Fibroblast of lung (primary cell): ENCODE measurements around the gene TTC22. TPM values are rescaled to one million over a fixed set of nuclear protein-coding genes. Genes with fewer than 3 reads are reported as not detected.

Source experiments
- DNase-seq, 2 donors: peaks; one replicate each; pipeline versions ENCODE4 v3.0.0 to v3.0.0-alpha.2; 2010; ENCODE audit warnings: low read depth in 2 of 2
- H2AFZ ChIP-seq: 2 replicates; pipeline ENCODE4 v1.5.1; 2012; ENCODE audit warnings: low read length, control low read depth, inconsistent platforms
- H3K27ac ChIP-seq: 2 replicates; pipeline ENCODE4 v1.5.1; 2011; ENCODE audit warnings: low read length, control low read depth; ENCODE audit not compliant: insufficient read depth
- H3K27me3 ChIP-seq: 2 replicates; pipeline ENCODE4 v1.5.1; 2011; ENCODE audit warnings: mild to moderate bottlenecking, low read length; ENCODE audit not compliant: control insufficient read depth, insufficient read depth
- H3K36me3 ChIP-seq: 2 replicates; pipeline ENCODE4 v1.5.1; 2011; ENCODE audit warnings: low read length; ENCODE audit not compliant: control insufficient read depth, insufficient read depth
- H3K4me1 ChIP-seq: 2 replicates; pipeline ENCODE4 v1.5.1; 2011; ENCODE audit warnings: low read length; ENCODE audit not compliant: control insufficient read depth, insufficient read depth; ENCODE audit errors: extremely low read depth
- H3K4me2 ChIP-seq: 2 replicates; pipeline ENCODE4 v1.5.1; 2011; ENCODE audit warnings: low read length, control low read depth; ENCODE audit not compliant: insufficient read depth; ENCODE audit errors: extremely low read depth
- H3K4me3 ChIP-seq, 4 experiments: fragments of 200-600 bp in 1 of 4; sonication (generic) in 1 of 4; replicated peaks in 1 of 4; 2 replicates each; pipeline ENCODE4 v1.5.1; 2011 to 2016; ENCODE audit warnings: low read length in 4 of 4, low read depth in 3 of 4, mild to moderate bottlenecking in 3 of 4, control low read depth in 2 of 4, inconsistent platforms in 1 of 4, mixed read lengths in 1 of 4; ENCODE audit not compliant: insufficient read depth in 1 of 4; ENCODE audit errors: control extremely low read depth in 1 of 4
- H3K79me2 ChIP-seq: 2 replicates; pipeline ENCODE4 v1.5.1; 2012; ENCODE audit warnings: mild to moderate bottlenecking, low read length, inconsistent platforms; ENCODE audit not compliant: control insufficient read depth, insufficient read depth
- H3K9ac ChIP-seq: 2 replicates; pipeline ENCODE4 v1.5.1; 2011; ENCODE audit warnings: mild to moderate bottlenecking, low read length, control low read depth; ENCODE audit not compliant: insufficient read depth
- H3K9me3 ChIP-seq: 2 replicates; pipeline ENCODE4 v1.5.1; 2012; ENCODE audit warnings: low read depth, low read length; ENCODE audit not compliant: control insufficient read depth, insufficient read depth
- H4K20me1 ChIP-seq: 2 replicates; pipeline ENCODE4 v1.5.1; 2011; ENCODE audit warnings: low read length; ENCODE audit not compliant: control insufficient read depth, insufficient read depth; ENCODE audit errors: extremely low read depth
- CTCF ChIP-seq, 2 donors: IDR thresholded peaks in 1 of 2; conservative IDR thresholded peaks in 1 of 2; 1 replicate in 1 of 2; 2 replicates in 1 of 2; pipeline ENCODE4 v1.5.1; 2011 to 2012; ENCODE audit warnings: low read length in 2 of 2, control low read depth in 1 of 2, inconsistent platforms in 1 of 2, low read depth in 1 of 2, mild to moderate bottlenecking in 1 of 2
- EZH2 ChIP-seq: IDR thresholded peaks from 2 replicates; pipeline ENCODE4 v1.5.1; 2012; ENCODE audit warnings: low read length, control low read depth, mild to moderate bottlenecking; ENCODE audit errors: missing control alignments
- polyA plus RNA-seq, 2 donors: library from polyadenylated mRNA; depleted of rRNA in 1 of 2; stranded (reverse) in 1 of 2; unstranded in 1 of 2; fragments of >200 nt; gene quantifications; 2 replicates each; pipeline ENCODE4 v1.2.1, GENCODE V29; 2011 to 2012; ENCODE audit warnings: missing spikeins in 1 of 2
- total RNA-seq: library from RNA; depleted of rRNA; stranded (reverse); fragments of >200 nt; gene quantifications from 2 replicates; pipeline ENCODE4 v1.2.1, GENCODE V29; 2014

The TTC22 gene
- total and polyA plus RNA-seq, 2 donors (not counting 1 experiment from before 2014, with no cell fraction given): not detected

DNA sequence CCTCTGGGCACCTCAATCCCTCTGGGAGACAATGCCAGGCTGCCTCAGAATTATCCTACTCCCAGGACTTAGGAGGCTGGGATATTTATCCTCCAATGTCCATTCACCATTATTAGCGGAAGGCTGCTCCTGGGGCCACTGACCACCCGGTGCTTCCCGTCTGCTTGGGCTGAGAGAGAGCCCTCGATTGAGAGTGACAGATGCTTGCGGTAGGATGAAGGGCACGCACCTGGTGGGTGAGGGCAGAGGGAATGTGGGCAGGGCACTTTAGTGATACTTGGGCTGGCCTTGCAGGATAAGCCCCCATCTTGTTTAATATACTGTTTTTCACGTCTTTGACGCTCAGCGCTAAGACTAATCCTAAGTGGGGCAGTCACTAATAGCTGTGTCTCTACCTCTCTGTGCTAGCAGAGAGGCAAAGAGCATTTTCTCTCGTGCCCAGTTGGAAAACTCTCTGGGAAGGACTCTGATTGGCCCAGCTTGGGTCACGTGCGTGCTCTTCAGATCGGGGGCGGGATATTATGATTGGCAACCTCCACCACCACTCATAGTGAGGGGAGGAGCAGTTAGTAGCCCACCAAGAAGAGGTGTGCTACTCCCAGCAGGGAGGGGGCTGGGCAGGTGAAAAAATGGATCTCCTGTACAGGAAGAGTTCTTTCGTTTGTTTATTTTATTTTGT, 26.2 kb downstream of the TTC22 start:
- no peak overlapping the region for H2AFZ ChIP-seq
- no peaks in the 10 kb centered on the region for H3K9me3 ChIP-seq
- no peaks in the 10 kb centered on the region for H3K36me3 ChIP-seq
- no peaks in the 10 kb centered on the region for H3K4me1 ChIP-seq
- no peak overlapping the region for H3K4me2 ChIP-seq
- peaks cover 5% of the 10 kb centered on the region for H3K27me3 ChIP-seq
- no peak overlapping the region for H3K4me3 ChIP-seq
- H3K27ac ChIP-seq: no peak overlapping the region
- TF ChIP-seq EZH2 (no peak), CTCF (conservative IDR thresholded peaks at IDR 0.05 in 1 of 2, IDR thresholded peaks at IDR 0.05 in 1 of 2; ENCODE audit: low read depth in 1 of 2, low read length in 2 of 2) (no peak)
- H3K79me2 ChIP-seq: no peaks in the 10 kb centered on the region
- H3K9ac ChIP-seq: no peak overlapping the region
- DNase-seq: peak; percentile 15 to 32
- H4K20me1 ChIP-seq: no peaks in the 10 kb centered on the region

- no peak for DNase-seq
- no peak overlapping the region for H3K4me3 ChIP-seq
Observed at GRCh38 chr1:54772951-54773350, 28.2 kb downstream of the TTC22 start.

GRCh38 chr1:54768093-54768492, 33.0 kb downstream of the TTC22 start:
- H3K4me2 ChIP-seq: no peak overlapping the region
- no peak overlapping the region for H3K27ac ChIP-seq
- H3K4me1 ChIP-seq: no peaks in the 10 kb centered on the region
- no peaks in the 10 kb centered on the region for H4K20me1 ChIP-seq
- no peaks in the 10 kb centered on the region for H3K36me3 ChIP-seq
- no peak overlapping the region for H3K9ac ChIP-seq
- no peak overlapping the region for H2AFZ ChIP-seq
- peak in 1 of 2 donors; percentile 22 for DNase-seq
- no peaks in the 10 kb centered on the region for H3K27me3 ChIP-seq
- no peaks in the 10 kb centered on the region for H3K79me2 ChIP-seq
- no peaks in the 10 kb centered on the region for H3K9me3 ChIP-seq
- no peak for TF ChIP-seq CTCF (conservative IDR thresholded peaks at IDR 0.05 in 1 of 2, IDR thresholded peaks at IDR 0.05 in 1 of 2; ENCODE audit: low read depth in 1 of 2, low read length in 2 of 2)
- no peak for TF ChIP-seq EZH2
- H3K4me3 ChIP-seq: no peak overlapping the region

More at GRCh38 chr1:54772951-54773350, 28.2 kb downstream of the TTC22 start:
- Histone ChIP-seq H3K79me2 (no peaks in the 10 kb centered on the region), H3K27me3 (no peaks in the 10 kb centered on the region), H3K4me1 (no peaks in the 10 kb centered on the region), H2AFZ (no peak overlapping the region), H3K36me3 (no peaks in the 10 kb centered on the region), H3K27ac (no peak overlapping the region), H3K9ac (no peak overlapping the region), H4K20me1 (no peaks in the 10 kb centered on the region), H3K9me3 (no peaks in the 10 kb centered on the region), H3K4me2 (no peak overlapping the region)
- no peak for TF ChIP-seq EZH2
